Uterus (tissue), 2 donors: ENCODE measurements around the gene SDK2.

ENCODE experiments used
- CTCF ChIP-seq, 4 experiments: fragments of 200-600 bp in 2 of 4; fragments of 450-650 bp in 2 of 4; sonication (generic) in 2 of 4; IDR thresholded peaks; one replicate each; pipeline ENCODE4 v1.5.1; 2016 to 2019; ENCODE audit warnings: antibody characterized with exemption in 4 of 4, mild to moderate bottlenecking in 2 of 4, moderate library complexity in 1 of 4
- POLR2A ChIP-seq, 2 donors: fragments of 450-650 bp; IDR thresholded peaks; one replicate each; pipeline ENCODE4 v1.6.1; 2016; ENCODE audit warnings: antibody characterized with exemption in 2 of 2, mild to moderate bottlenecking in 1 of 2, moderate library complexity in 1 of 2

GRCh38 chr17:73632513-73632912 lies 11.7 kb downstream of the SDK2 start:
- TF ChIP-seq CTCF (IDR thresholded peaks at IDR 0.05) (no peak), POLR2A (IDR thresholded peaks at IDR 0.05) (no peak)
